Neuronal stem cell (in vitro differentiated cells): ENCODE data around the gene TGM2.

Experiments used
- DNase-seq: peaks from one replicate; pipeline ENCODE4 v3.0.0-alpha.2; 2013; ENCODE audit warnings: low spot score
- H2AFZ ChIP-seq: one replicate; pipeline ENCODE4 v1.6.1; 2013; ENCODE audit warnings: mild to moderate bottlenecking, low read length, inconsistent platforms
- H2AK5ac ChIP-seq: 2 replicates; pipeline ENCODE4 v1.6.1; 2013; ENCODE audit warnings: low read depth, mild to moderate bottlenecking, inconsistent platforms, low read length, moderate library complexity, mixed read lengths
- H2BK120ac ChIP-seq: 2 replicates; pipeline ENCODE4 v1.6.1; 2013; ENCODE audit warnings: low read depth, mild to moderate bottlenecking, inconsistent platforms, low read length, moderate library complexity, mixed read lengths
- H2BK12ac ChIP-seq: one replicate; pipeline ENCODE4 v1.6.1; 2013; ENCODE audit warnings: low read length, inconsistent platforms
- H2BK15ac ChIP-seq: 2 replicates; pipeline ENCODE4 v1.6.1; 2013; ENCODE audit warnings: mild to moderate bottlenecking, low read length, inconsistent platforms, mixed read lengths
- H2BK5ac ChIP-seq: one replicate; pipeline ENCODE4 v1.6.1; 2013; ENCODE audit warnings: inconsistent platforms, mild to moderate bottlenecking, low read length, moderate library complexity
- H3K14ac ChIP-seq: one replicate; pipeline ENCODE4 v1.6.1; 2013; ENCODE audit warnings: low read length, inconsistent platforms
- H3K18ac ChIP-seq: 2 replicates; pipeline ENCODE4 v1.6.1; 2013; ENCODE audit warnings: low read length, inconsistent platforms
- H3K23ac ChIP-seq: 2 replicates; pipeline ENCODE4 v1.6.1; 2013; ENCODE audit warnings: low read depth, mild to moderate bottlenecking, mixed read lengths, low read length, inconsistent platforms; ENCODE audit not compliant: poor library complexity
- H3K27ac ChIP-seq: replicated peaks from 3 replicates; pipeline ENCODE4 v1.5.1; 2013; ENCODE audit warnings: low read length, inconsistent platforms
- H3K27me3 ChIP-seq, 3 experiments: 2 replicates each; pipeline ENCODE4 v1.6.1; 2013; ENCODE audit warnings: low read length in 3 of 3, mild to moderate bottlenecking in 2 of 3, inconsistent platforms in 1 of 3, low read depth in 1 of 3, mixed read lengths in 1 of 3, moderate library complexity in 1 of 3; ENCODE audit not compliant: control insufficient read depth in 3 of 3, insufficient read depth in 3 of 3
- H3K36me3 ChIP-seq, 2 donors: replicated peaks in 1 of 2; 2 replicates each; pipeline ENCODE4 v1.6.1; 2013; ENCODE audit warnings: low read length in 2 of 2; ENCODE audit not compliant: control insufficient read depth in 2 of 2, insufficient read depth in 2 of 2
- H3K4ac ChIP-seq: 2 replicates; pipeline ENCODE4 v1.6.1; 2013; ENCODE audit warnings: inconsistent platforms, mild to moderate bottlenecking, low read length, moderate library complexity
- H3K4me1 ChIP-seq, 2 donors: 1 replicate in 1 of 2; 2 replicates in 1 of 2; pipeline ENCODE4 v1.6.1; 2013; ENCODE audit warnings: low read length in 2 of 2, low read depth in 1 of 2; ENCODE audit not compliant: control insufficient read depth in 2 of 2, insufficient read depth in 1 of 2
- H3K4me2 ChIP-seq: one replicate; pipeline ENCODE4 v1.6.1; 2013; ENCODE audit warnings: mild to moderate bottlenecking, low read length, inconsistent platforms; ENCODE audit not compliant: insufficient read depth, poor library complexity, severe bottlenecking
- H3K4me3 ChIP-seq, 2 donors: 2 replicates each; pipeline ENCODE4 v1.5.1; 2013; ENCODE audit warnings: low read length in 2 of 2, mild to moderate bottlenecking in 2 of 2, inconsistent platforms in 1 of 2, moderate library complexity in 1 of 2
- H3K79me1 ChIP-seq: one replicate; pipeline ENCODE4 v1.6.1; 2013; ENCODE audit warnings: low read depth, mild to moderate bottlenecking, inconsistent platforms, low read length, moderate library complexity
- H3K9ac ChIP-seq: one replicate; pipeline ENCODE4 v1.6.1; 2013; ENCODE audit warnings: mild to moderate bottlenecking, low read depth, low read length, inconsistent platforms; ENCODE audit not compliant: poor library complexity
- H3K9me3 ChIP-seq, 2 donors: replicated peaks in 1 of 2; 2 replicates each; pipeline versions ENCODE3 to v1.6.1; 2013; ENCODE audit warnings: low read length in 2 of 2, mild to moderate bottlenecking in 2 of 2, inconsistent platforms in 1 of 2, low read depth in 1 of 2, mixed read lengths in 1 of 2, moderate library complexity in 1 of 2; ENCODE audit not compliant: control insufficient read depth in 2 of 2, insufficient read depth in 1 of 2
- H4K8ac ChIP-seq: one replicate; pipeline ENCODE4 v1.6.1; 2013; ENCODE audit warnings: low read depth, mild to moderate bottlenecking, inconsistent platforms, low read length, moderate library complexity
- H4K91ac ChIP-seq: one replicate; pipeline ENCODE4 v1.6.1; 2013; ENCODE audit warnings: low read length, low read depth, mild to moderate bottlenecking, inconsistent platforms; ENCODE audit not compliant: poor library complexity
- WGBS, 2 donors: extraction: QIAGEN DNeasy Blood & Tissue Kit; methylation state at CpG; one replicate each; pipeline ENCODE4 v1.1.7; 2013; ENCODE audit warnings: missing lambda C conversion rate in 2 of 2, mixed read lengths in 1 of 2; ENCODE audit not compliant: insufficient read length in 2 of 2, insufficient replicate concordance in 1 of 2; ENCODE audit errors: extremely low coverage in 2 of 2; 5-methylcytosine and 5-hydroxymethylcytosine counted together

The TGM2 gene

DNA sequence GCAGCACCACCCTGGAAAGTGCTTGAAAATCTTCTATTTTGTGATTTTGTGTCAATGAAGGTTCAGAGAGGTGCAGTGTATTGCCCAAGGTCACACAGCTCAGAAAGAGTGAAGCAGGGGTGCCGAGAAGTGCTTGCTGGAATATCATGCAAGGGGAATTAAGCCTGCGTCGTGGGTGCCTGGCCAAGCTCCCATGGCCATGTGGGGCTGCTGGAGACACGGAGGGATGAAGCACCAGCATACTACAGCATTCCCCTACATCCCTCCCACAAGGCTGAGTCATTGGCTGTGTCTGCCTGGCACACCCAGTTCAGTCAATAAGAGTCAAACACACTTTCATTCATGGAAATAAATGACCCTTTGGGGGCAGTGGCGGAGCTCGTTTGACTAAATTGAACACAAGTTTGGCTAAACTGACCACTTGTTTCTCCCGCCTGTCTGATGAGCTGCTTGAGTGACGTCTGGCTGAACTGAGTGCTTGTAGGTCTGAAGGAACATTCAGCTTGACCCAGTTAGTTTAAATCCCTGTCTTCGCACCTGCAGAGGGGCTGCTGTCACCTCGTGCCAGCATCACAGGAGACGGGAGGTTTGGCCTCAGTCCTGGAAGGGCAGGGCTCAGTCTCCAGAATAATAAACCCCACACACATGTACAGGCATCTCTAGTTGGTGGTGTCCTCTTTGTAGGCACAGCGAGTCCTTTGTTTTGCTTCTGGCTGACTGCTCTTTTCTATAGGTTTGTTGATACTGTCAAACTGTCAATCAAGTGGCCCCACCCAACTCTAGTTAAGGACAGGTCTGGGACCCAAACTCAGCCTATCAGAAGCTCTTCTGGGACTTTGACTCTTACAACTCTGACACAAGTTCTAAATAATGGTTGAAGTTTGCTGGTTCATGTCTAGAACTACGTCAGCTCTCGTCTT is 8.4 kb upstream of the TGM2 start:
- Histone ChIP-seq H2BK120ac (no peak overlapping the region), H2BK15ac (no peak overlapping the region), H2BK5ac (no peak overlapping the region), H3K23ac (no peak overlapping the region), H2AFZ (no peak overlapping the region), H3K36me3 (no peaks in the 10 kb centered on the region), H3K14ac (no peak overlapping the region), H2BK12ac (no peak overlapping the region), H3K9ac (no peak overlapping the region), H4K8ac (no peak overlapping the region), H3K4me2 (no peak overlapping the region), H3K18ac (no peak overlapping the region), H3K4me1 (peaks cover 0 to 19% of the 10 kb centered on the region in 2 donors), H3K79me1 (no peaks in the 10 kb centered on the region), H3K9me3 (no peaks in the 10 kb centered on the region), H3K27me3 (no peaks in the 10 kb centered on the region), H4K91ac (no peak overlapping the region), H2AK5ac (no peak overlapping the region), H3K4me3 (no peak overlapping the region), H3K4ac (no peak overlapping the region), H3K27ac (no peak overlapping the region)
- no peak for DNase-seq
- no CpG with 5 or more reads among the region's 14 CpGs for WGBS, 2 donors

DNA sequence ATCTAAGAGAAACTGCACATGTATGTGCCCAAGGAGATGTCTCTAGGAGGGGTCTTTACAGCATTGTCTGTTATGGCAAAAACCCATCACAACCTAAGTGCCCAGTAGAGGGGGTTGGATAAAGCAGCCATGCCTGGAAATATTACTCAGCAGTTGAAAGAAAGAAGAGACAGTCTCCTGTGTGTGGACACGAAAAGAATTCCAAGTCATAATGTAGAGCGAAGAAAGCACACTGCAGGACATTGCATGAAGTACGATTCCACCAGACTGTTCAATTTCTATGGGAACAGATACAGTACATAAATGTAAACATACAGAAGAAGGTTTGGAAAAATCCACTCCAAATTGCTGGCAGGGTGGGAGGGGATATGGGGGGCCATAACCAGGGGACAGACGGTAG is 7.3 kb upstream of the TGM2 start:
- no peak overlapping the region for H2BK5ac ChIP-seq
- no peaks in the 10 kb centered on the region for H3K9me3 ChIP-seq
- no peak overlapping the region for H3K9ac ChIP-seq

DNA sequence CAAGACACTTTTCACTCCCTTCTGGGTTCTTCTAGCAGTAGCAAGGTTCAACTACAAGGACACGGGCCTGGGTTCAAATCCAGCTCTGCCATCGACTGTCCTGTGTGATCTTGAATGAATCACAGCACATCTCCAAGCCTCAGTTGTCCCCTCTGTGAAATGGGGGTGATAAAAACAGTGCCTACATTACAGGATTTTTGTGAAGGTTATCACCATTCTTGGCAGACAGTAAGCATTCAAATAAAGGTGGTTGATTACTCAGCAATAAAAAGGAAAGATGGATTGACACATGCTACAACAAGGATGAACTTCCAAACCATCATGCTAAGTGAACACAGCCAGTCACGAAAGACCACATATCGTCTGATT is 6.6 kb upstream of the TGM2 start:
- no peak overlapping the region for H3K4me2 ChIP-seq
- no peak overlapping the region for H3K9ac ChIP-seq
- no peak overlapping the region for H2BK15ac ChIP-seq
- H2AK5ac ChIP-seq: no peak overlapping the region
- no peaks in the 10 kb centered on the region for H3K9me3 ChIP-seq
- WGBS, 2 donors: no CpG with 5 or more reads among the region's 4 CpGs
- no peaks in the 10 kb centered on the region for H3K36me3 ChIP-seq
- no peak overlapping the region for H2AFZ ChIP-seq
- no peak overlapping the region for H2BK120ac ChIP-seq
- no peak overlapping the region for H3K14ac ChIP-seq
- H3K4me1 ChIP-seq: peaks cover 0 to 14% of the 10 kb centered on the region in 2 donors
- DNase-seq: no peak
- H3K18ac ChIP-seq: no peak overlapping the region
- H2BK5ac ChIP-seq: no peak overlapping the region
- H3K4ac ChIP-seq: no peak overlapping the region
- no peak overlapping the region for H3K23ac ChIP-seq
- H4K91ac ChIP-seq: no peak overlapping the region
- peaks cover 0 to 2% (median 0%) of the 10 kb centered on the region in 3 experiments for H3K27me3 ChIP-seq
- H3K79me1 ChIP-seq: no peaks in the 10 kb centered on the region
- H2BK12ac ChIP-seq: no peak overlapping the region
- H3K4me3 ChIP-seq: no peak overlapping the region
- no peak overlapping the region for H3K27ac ChIP-seq
- no peak overlapping the region for H4K8ac ChIP-seq

More for the DNA sequence above, 7.3 kb upstream of the TGM2 start:
- Histone ChIP-seq H3K27me3 (no peaks in the 10 kb centered on the region), H3K36me3 (no peaks in the 10 kb centered on the region), H3K4ac (no peak overlapping the region), H2BK12ac (no peak overlapping the region), H2BK15ac (no peak overlapping the region), H3K4me3 (no peak overlapping the region), H4K8ac (no peak overlapping the region), H3K18ac (no peak overlapping the region), H3K79me1 (no peaks in the 10 kb centered on the region), H4K91ac (no peak overlapping the region), H3K23ac (no peak overlapping the region), H3K4me1 (peaks cover 0 to 19% of the 10 kb centered on the region in 2 donors), H3K14ac (no peak overlapping the region), H3K27ac (no peak overlapping the region), H2BK120ac (no peak overlapping the region), H2AFZ (no peak overlapping the region), H2AK5ac (no peak overlapping the region), H3K4me2 (no peak overlapping the region)
- DNase-seq: no peak
- WGBS, 2 donors: no CpG with 5 or more reads among the region's 4 CpGs

DNA sequence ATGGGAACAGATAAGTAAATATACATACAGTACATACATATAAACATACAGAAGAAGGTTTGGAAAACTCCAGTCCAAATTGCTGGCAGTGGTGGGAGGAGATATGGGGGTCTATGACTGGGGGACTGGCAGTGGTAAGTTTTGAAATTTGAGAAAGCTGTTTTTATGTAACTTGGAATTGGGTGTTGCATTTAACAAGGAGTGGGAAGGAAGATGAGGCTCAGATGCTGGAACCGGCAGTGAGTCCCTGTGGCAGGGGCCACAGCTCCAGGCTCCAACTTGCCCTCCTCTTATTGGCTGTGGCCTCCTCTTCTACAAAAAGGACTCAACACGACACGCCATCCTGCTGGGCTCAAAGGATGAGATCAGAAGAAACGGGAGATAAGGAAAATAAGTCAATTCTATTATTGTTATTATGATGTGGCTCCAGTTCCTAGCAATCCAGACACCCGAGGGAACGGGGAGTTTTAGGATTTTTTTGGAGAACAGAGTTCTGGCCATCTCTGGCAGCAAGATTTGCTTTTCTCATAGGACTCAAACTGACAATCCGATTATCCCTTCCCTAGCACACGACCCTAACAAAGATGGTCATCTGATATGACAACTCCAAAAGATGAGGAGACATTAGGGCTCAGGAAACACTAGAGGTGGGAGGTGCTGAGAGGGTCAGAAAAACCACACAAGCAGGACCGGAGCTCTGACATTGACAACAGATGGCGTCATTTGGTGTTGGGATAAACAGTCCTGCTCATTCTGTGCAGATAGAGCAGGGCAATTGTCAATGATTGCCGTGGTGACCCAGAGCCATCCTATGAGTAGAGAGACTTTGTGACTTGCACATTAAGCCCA is 6.0 kb upstream of the TGM2 start:
- no peak overlapping the region for H3K27ac ChIP-seq
- no peak overlapping the region for H2BK120ac ChIP-seq
- H3K9ac ChIP-seq: no peak overlapping the region
- H3K4me3 ChIP-seq: no peak overlapping the region
- no peak overlapping the region for H4K91ac ChIP-seq
- H2AFZ ChIP-seq: peak overlapping the region; percentile 46
- H2BK5ac ChIP-seq: no peak overlapping the region
- H2BK15ac ChIP-seq: no peak overlapping the region
- no peaks in the 10 kb centered on the region for H3K9me3 ChIP-seq
- no peak overlapping the region for H2BK12ac ChIP-seq
- no peak overlapping the region for H3K4me2 ChIP-seq
- no peak for DNase-seq
- H2AK5ac ChIP-seq: no peak overlapping the region
- H3K36me3 ChIP-seq: no peaks in the 10 kb centered on the region
- H3K27me3 ChIP-seq: peaks cover 0 to 5% (median 0%) of the 10 kb centered on the region in 3 experiments
- H3K18ac ChIP-seq: no peak overlapping the region
- no CpG with 5 or more reads among the region's 11 CpGs for WGBS, 2 donors
- H3K23ac ChIP-seq: no peak overlapping the region
- no peak overlapping the region for H4K8ac ChIP-seq
- no peak overlapping the region for H3K4ac ChIP-seq
- no peaks in the 10 kb centered on the region for H3K79me1 ChIP-seq
- no peak overlapping the region for H3K14ac ChIP-seq
- peaks cover 0 to 14% of the 10 kb centered on the region in 2 donors for H3K4me1 ChIP-seq
